ENCODE data around the gene SWI5. TPM values are rescaled to one million over a fixed set of nuclear protein-coding genes. Genes with fewer than 3 reads are reported as not detected.

SWI5 gene
- total RNA-seq, 1 experiment from 2014 or later: 63.1 TPM

DNA sequence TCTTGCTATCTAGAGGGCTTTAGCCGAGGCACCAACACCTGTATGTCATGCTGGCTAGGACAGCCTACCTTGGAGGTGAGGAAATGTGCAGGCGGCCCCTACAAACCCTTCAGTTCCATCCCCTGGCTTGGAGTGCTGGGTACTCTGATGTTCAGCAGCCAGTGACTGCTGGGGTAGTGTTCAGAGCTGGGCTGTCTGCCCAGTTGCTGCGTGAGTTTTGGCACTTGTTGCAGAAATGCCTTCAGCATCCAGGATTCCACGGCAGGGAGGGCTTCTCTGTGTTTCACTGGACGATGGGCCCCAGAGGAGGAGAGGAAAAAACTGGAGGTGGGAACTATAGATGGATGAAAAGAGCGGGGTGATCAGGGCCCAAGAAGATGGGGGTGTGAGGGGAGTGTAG is 10.4 kb downstream of the SWI5 start:
- POLR2A ChIA-PET (ENCODE audit: unreplicated experiment): no interaction called here
- TF ChIP-seq EZH2 (IDR thresholded peaks at IDR 0.05; ENCODE audit: low read length, unreplicated experiment) (no peak), EZH2phosphoT487 (IDR thresholded peaks at IDR 0.05; ENCODE audit: borderline replicate concordance, low read length) (no peak)
- TF ChIP-seq, protein P1, sequence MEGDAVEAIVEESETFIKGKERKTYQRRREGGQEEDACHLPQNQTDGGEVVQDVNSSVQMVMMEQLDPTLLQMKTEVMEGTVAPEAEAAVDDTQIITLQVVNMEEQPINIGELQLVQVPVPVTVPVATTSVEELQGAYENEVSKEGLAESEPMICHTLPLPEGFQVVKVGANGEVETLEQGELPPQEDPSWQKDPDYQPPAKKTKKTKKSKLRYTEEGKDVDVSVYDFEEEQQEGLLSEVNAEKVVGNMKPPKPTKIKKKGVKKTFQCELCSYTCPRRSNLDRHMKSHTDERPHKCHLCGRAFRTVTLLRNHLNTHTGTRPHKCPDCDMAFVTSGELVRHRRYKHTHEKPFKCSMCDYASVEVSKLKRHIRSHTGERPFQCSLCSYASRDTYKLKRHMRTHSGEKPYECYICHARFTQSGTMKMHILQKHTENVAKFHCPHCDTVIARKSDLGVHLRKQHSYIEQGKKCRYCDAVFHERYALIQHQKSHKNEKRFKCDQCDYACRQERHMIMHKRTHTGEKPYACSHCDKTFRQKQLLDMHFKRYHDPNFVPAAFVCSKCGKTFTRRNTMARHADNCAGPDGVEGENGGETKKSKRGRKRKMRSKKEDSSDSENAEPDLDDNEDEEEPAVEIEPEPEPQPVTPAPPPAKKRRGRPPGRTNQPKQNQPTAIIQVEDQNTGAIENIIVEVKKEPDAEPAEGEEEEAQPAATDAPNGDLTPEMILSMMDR (conservative IDR thresholded peaks at IDR 0.05; ENCODE audit: low read depth, low read length): no peak
- no peaks in the 10 kb centered on the region for H3F3A ChIP-seq (ENCODE audit: low read length, unreplicated experiment)
- H3K27ac ChIP-seq (ENCODE audit: low read length): no peak overlapping the region
- no peaks in the 10 kb centered on the region for H3K4me1 ChIP-seq (ENCODE audit: insufficient read depth, low read length)
- no peaks in the 10 kb centered on the region for H3K9me2 ChIP-seq (replicated peaks; ENCODE audit: low read length)
- CTCF ChIA-PET: no interaction called here
- no TSS peak for BruUV-seq (replicated peaks)
- no peaks in the 10 kb centered on the region for H3K9me3 ChIP-seq (ENCODE audit: low read length)
- H3K9ac ChIP-seq (ENCODE audit: low read length): no peak overlapping the region
- no peaks in the 10 kb centered on the region for H4K20me1 ChIP-seq (ENCODE audit: low read length)
- H3K79me2 ChIP-seq (ENCODE audit: low read length): no peaks in the 10 kb centered on the region
- intact Hi-C loops (cut with micrococcal nuclease): no loop called here
- H3K36me3 ChIP-seq (ENCODE audit: low read depth, low read length): no peaks in the 10 kb centered on the region
- no peak overlapping the region for H3K4me2 ChIP-seq (ENCODE audit: low read length)
- no peak overlapping the region for H3K4me3 ChIP-seq (ENCODE audit: low read length)
- H3K27me3 ChIP-seq (ENCODE audit: low read length): no peaks in the 10 kb centered on the region
- no peak for DNase-seq
- ATAC-seq: no peak
- H2AFZ ChIP-seq (ENCODE audit: low read length): no peak overlapping the region

DNA sequence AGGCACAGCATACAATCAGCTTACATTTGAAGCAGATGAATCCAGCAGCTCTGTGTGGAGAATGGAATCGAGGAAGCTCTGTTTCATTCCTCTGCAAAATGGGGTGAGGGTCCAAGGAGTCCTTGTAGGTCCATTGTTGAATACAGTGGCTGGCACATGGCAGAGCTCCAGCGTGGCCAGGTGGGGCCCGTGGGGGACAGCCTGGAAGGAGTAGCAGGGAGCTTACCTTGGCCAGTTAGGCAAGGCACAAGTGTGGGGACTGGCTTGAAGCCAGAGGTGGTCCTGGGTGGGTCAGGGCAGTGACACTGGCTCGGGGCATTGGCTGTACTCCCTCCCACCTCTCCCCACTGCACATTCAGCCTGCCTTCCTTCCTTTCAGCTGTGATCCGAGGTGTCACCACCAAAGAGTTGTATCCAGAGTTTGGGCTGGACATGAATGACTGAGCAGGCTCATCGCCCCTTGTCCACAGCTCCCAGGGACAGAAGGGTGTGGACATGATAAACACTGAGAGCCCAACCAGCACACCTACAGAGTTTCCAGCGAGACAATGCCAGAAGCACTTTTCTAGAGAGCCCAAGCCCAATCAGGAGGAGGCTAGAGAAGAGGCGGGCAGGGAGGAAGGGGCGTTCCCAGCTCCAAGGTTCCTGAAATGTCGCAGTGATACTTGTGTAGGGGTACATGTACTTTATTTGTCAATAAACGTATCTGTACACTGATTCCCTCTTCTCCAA is 12.4 kb downstream of the SWI5 start:
- intact Hi-C loops (cut with micrococcal nuclease): no loop called here
- ATAC-seq: no peak
- no peak for DNase-seq
- no peaks in the 10 kb centered on the region for H3F3A ChIP-seq (ENCODE audit: low read length, unreplicated experiment)
- ChIA-PET CTCF (no interaction called here), POLR2A (ENCODE audit: unreplicated experiment) (no interaction called here)
- no peaks in the 10 kb centered on the region for H3K36me3 ChIP-seq (ENCODE audit: low read depth, low read length)
- H2AFZ ChIP-seq (ENCODE audit: low read length): no peak overlapping the region
- H3K27ac ChIP-seq (ENCODE audit: low read length): no peak overlapping the region
- no peaks in the 10 kb centered on the region for H4K20me1 ChIP-seq (ENCODE audit: low read length)
- no peak overlapping the region for H3K4me2 ChIP-seq (ENCODE audit: low read length)
- no peak overlapping the region for H3K4me3 ChIP-seq (ENCODE audit: low read length)
- no peaks in the 10 kb centered on the region for H3K27me3 ChIP-seq (ENCODE audit: low read length)
- TF ChIP-seq EZH2phosphoT487 (IDR thresholded peaks at IDR 0.05; ENCODE audit: borderline replicate concordance, low read length) (no peak), EZH2 (IDR thresholded peaks at IDR 0.05; ENCODE audit: low read length, unreplicated experiment) (no peak)
- TF ChIP-seq, protein P1 (conservative IDR thresholded peaks at IDR 0.05; ENCODE audit: low read depth, low read length): no peak
- no peaks in the 10 kb centered on the region for H3K9me3 ChIP-seq (ENCODE audit: low read length)
- H3K4me1 ChIP-seq (ENCODE audit: insufficient read depth, low read length): no peaks in the 10 kb centered on the region
- H3K9me2 ChIP-seq (replicated peaks; ENCODE audit: low read length): no peaks in the 10 kb centered on the region
- no TSS peak for BruUV-seq (replicated peaks)
- no peaks in the 10 kb centered on the region for H3K79me2 ChIP-seq (ENCODE audit: low read length)
- no peak overlapping the region for H3K9ac ChIP-seq (ENCODE audit: low read length)

DNA sequence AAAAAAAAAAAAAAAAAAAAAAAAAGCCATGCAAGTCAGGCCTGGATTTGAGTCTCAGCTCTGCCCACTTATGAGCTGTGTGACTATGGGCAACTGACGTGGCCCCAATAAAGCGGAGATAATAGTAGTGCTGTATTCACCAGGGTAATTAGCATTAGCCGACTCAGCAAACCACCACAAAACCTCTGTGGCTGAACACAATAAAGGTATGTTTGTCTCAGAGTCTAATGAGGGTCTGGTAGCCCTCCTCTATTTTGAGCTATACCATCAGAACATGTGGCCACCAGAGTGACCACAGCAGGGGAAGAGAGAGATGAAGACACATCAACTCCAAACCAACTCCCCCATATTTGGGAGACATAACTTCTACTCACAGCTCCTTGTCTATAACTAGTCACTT is 15.9 kb downstream of the SWI5 start:
- ATAC-seq (no peak), DNase-seq (no peak)
- H2AFZ ChIP-seq (ENCODE audit: low read length): no peak overlapping the region
- no peaks in the 10 kb centered on the region for H3F3A ChIP-seq (ENCODE audit: low read length, unreplicated experiment)
- intact Hi-C loops (cut with micrococcal nuclease): no loop called here
- POLR2A ChIA-PET (ENCODE audit: unreplicated experiment): interaction anchor here (0.5 kb wide), 1 partner anchor 15 kb away, joined by 3 read pairs; no protein-coding TSS in a partner anchor
- no peak overlapping the region for H3K4me2 ChIP-seq (ENCODE audit: low read length)
- no peaks in the 10 kb centered on the region for H3K36me3 ChIP-seq (ENCODE audit: low read depth, low read length)
- CTCF ChIA-PET: no interaction called here
- no peak overlapping the region for H3K4me3 ChIP-seq (ENCODE audit: low read length)
- no peaks in the 10 kb centered on the region for H3K9me3 ChIP-seq (ENCODE audit: low read length)
- no peaks in the 10 kb centered on the region for H3K27me3 ChIP-seq (ENCODE audit: low read length)
- TF ChIP-seq EZH2 (IDR thresholded peaks at IDR 0.05; ENCODE audit: low read length, unreplicated experiment) (no peak), EZH2phosphoT487 (IDR thresholded peaks at IDR 0.05; ENCODE audit: borderline replicate concordance, low read length) (no peak)
- TF ChIP-seq, protein P1 (conservative IDR thresholded peaks at IDR 0.05; ENCODE audit: low read depth, low read length): no peak
- no peak overlapping the region for H3K27ac ChIP-seq (ENCODE audit: low read length)
- H3K4me1 ChIP-seq (ENCODE audit: insufficient read depth, low read length): peaks cover 10% of the 10 kb centered on the region
- no peaks in the 10 kb centered on the region for H4K20me1 ChIP-seq (ENCODE audit: low read length)
- no peak overlapping the region for H3K9ac ChIP-seq (ENCODE audit: low read length)
- BruUV-seq (replicated peaks): no TSS peak
- no peaks in the 10 kb centered on the region for H3K9me2 ChIP-seq (replicated peaks; ENCODE audit: low read length)
- no peaks in the 10 kb centered on the region for H3K79me2 ChIP-seq (ENCODE audit: low read length)
